22Rv1 (cell line): ENCODE data around the gene LY6G6C.
A peak's percentile ranks its signal among the peaks of the same experiment; 100 is the strongest.

Source experiments
- H3K27ac ChIP-seq: fragments of 450-650 bp; 2 replicates; pipeline ENCODE4 v1.5.1; 2017
- ZFX ChIP-seq: fragments of 450-650 bp; IDR thresholded peaks from 2 replicates; pipeline ENCODE4 v1.6.1; 2017; ENCODE audit warnings: antibody characterized with exemption, borderline replicate concordance
- TF ChIP-seq, protein P1 (sequence below): fragments of 450-650 bp; IDR thresholded peaks from 2 replicates; pipeline ENCODE4 v1.5.1; 2017; ENCODE audit warnings: mild to moderate bottlenecking

Gene LY6G6C, protein sequence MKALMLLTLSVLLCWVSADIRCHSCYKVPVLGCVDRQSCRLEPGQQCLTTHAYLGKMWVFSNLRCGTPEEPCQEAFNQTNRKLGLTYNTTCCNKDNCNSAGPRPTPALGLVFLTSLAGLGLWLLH

DNA sequence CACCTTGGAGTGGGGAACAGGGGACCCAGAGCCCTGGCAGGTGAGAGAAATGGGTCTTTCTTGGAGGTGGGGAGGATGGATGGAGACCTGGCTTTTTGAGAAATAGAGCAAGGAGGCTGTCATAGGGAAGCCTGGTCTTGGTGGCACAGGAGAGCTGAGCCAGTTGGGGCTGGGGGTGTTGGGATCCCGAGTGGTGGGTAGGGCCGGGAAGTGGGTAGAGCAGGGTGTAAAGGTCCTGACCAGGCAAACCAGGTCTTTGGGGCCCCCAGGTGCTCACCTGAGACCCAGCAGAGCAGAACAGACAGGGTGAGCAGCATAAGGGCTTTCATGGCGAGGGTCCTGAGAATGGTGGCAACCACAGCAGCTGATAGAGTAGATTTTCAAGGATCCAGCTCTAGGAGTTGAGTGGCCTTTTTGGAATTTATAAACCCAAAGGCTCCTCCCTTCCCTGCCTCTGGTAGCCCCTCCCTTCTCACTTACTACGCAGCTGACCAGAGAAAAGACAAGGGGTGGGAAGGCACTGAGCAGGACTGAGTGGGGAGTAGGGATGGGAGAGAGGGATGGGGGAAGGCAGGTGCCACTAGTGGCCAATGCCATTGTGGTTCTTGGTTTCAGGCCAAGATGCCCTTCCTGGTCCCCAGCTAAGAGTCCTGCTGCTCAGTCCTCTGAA, at the start of gene LY6G6C:
Gene LY6G6C, minus strand, starts transcription at position 396 of the 670 bp plus-strand sequence. Its CDS starts 67 bp downstream, at position 329.
- TF ChIP-seq ZFX, result no peak
- TF ChIP-seq, protein P1, sequence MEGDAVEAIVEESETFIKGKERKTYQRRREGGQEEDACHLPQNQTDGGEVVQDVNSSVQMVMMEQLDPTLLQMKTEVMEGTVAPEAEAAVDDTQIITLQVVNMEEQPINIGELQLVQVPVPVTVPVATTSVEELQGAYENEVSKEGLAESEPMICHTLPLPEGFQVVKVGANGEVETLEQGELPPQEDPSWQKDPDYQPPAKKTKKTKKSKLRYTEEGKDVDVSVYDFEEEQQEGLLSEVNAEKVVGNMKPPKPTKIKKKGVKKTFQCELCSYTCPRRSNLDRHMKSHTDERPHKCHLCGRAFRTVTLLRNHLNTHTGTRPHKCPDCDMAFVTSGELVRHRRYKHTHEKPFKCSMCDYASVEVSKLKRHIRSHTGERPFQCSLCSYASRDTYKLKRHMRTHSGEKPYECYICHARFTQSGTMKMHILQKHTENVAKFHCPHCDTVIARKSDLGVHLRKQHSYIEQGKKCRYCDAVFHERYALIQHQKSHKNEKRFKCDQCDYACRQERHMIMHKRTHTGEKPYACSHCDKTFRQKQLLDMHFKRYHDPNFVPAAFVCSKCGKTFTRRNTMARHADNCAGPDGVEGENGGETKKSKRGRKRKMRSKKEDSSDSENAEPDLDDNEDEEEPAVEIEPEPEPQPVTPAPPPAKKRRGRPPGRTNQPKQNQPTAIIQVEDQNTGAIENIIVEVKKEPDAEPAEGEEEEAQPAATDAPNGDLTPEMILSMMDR, result no peak
- H3K27ac ChIP-seq, result 0 out of 2 replicates have a peak within 1 kb of the TSS, but pooled peaks have one; percentile 12

DNA sequence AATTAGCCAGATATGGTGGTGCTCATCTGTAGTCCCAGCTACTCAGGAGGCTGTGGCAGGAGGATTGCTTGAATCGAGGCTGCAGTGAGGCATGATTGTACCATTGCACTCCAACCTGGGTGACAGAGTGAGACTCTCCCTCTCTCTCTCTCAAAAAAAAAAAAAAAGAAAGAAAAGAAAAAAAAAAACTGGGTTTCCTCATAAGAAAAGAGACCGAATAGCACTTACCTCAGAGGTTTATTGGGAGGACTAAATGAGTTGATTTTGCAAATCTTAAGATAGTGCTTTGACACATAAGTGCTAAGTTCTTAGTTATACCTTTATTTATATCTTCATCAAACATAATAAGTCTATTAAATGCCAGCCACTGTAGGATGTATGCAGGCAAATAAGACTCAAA, 49.3 kb upstream of the LY6G6C start:
- no peak overlapping the region for H3K27ac ChIP-seq
- TF ChIP-seq, protein P1, result no peak
- TF ChIP-seq ZFX, result no peak

DNA sequence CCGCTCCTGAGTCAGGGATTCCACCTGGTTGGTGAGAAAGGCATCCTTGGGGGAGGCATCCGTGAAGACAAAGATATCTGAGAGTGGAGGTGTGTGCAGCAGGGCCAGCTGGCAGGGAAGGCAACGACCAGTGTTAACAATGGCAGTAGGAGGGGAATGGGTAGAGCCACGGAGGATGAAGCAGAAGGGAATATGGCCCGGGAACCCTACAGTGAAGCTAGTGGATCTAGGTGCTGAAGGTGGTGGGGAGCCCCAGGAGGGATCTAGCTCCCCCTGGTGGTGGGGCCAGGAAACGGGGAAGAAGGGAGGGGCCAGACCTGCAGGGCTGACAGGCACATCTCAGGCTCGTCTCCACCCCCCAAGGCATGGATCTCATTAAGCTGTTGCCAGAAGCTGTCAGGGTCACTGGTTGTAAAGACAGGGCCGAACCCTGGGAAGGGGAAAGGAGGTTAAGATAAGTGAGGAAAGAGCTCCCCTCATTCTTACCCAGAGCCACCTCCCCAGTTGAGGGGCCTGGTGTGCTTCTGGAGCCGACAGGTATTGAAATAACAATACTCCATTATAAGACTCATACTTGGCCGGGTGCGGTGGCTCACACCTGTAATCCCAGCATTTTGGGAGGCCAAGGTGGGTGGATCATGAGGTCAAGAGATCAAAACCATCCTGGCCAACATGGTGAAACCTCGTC, 48.3 kb upstream of the LY6G6C start:
- H3K27ac ChIP-seq, result no peak overlapping the region
- TF ChIP-seq, protein P1, result peak; percentile 93
- TF ChIP-seq ZFX, result no peak

DNA sequence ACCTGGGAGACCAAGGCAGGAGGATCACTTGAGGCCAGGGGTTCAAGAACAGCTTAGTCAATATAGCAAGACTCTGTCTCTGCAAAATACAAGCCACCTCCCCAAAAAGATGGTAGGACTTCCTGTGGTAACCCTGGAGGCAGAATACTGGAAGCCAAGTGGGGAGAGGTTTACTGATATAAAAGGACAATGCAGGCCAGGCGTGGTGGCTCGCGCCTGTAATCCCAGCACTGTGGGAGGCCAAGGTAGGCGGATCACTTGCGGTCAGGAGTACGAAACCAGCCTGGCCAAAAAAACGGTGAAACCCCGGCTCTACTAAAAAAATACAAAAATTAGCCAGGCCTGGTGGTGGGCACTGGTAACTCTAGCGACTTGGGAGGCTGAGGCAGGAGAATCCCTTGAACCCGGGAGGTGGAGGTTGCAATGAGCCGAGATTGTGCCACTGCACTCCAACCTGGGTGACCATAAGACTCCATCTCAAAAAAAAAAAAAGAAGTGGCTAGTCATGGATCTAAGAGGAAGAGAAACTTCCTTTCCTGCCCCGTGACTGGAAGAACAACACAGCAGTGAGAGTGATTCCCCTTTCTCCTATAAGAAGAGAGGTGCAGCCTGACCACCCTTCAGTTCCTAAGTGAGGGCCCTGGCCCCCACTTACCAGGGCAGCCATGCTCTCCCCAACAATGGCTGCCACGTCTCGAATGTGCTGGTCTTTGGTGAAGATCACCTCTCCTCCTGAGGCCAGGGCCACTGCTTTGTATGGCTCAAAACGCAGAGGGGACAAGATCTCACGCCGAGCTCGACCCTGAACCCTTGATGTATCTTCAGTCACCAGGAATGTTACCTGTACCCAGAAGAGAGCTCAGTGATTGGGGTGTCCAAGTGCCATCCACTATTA, 47.1 kb upstream of the LY6G6C start:
- TF ChIP-seq, protein P1, result no peak
- TF ChIP-seq ZFX, result no peak
- no peak overlapping the region for H3K27ac ChIP-seq

DNA sequence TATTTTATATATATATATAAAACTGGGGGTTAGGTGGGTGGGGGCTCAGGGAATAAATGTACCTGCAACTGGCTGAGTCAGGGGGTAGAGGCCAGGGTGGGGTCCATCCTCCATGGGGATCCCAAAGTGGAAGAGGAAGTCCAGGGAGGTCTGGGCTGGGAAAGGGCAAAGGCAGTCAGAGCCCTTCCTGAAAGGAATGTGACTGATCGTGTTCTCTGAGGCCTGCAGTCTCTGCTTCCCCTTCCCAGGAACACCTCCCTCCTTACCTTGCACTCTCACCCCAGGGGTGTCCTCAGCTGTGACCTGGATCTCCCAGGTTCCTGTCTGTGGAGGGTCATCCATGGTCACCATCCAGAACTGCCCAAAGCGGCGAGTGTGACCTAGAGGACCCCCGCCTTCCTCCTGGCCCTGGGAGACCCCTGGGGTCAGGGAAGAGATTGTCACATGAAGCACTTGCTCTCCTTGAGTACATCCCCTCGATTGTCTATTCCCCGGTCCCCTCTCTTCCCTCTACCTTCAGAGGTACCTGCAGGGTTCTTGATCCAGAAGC, 45.6 kb upstream of the LY6G6C start:
- no peak overlapping the region for H3K27ac ChIP-seq
- TF ChIP-seq, protein P1, result no peak
- TF ChIP-seq ZFX, result no peak

DNA sequence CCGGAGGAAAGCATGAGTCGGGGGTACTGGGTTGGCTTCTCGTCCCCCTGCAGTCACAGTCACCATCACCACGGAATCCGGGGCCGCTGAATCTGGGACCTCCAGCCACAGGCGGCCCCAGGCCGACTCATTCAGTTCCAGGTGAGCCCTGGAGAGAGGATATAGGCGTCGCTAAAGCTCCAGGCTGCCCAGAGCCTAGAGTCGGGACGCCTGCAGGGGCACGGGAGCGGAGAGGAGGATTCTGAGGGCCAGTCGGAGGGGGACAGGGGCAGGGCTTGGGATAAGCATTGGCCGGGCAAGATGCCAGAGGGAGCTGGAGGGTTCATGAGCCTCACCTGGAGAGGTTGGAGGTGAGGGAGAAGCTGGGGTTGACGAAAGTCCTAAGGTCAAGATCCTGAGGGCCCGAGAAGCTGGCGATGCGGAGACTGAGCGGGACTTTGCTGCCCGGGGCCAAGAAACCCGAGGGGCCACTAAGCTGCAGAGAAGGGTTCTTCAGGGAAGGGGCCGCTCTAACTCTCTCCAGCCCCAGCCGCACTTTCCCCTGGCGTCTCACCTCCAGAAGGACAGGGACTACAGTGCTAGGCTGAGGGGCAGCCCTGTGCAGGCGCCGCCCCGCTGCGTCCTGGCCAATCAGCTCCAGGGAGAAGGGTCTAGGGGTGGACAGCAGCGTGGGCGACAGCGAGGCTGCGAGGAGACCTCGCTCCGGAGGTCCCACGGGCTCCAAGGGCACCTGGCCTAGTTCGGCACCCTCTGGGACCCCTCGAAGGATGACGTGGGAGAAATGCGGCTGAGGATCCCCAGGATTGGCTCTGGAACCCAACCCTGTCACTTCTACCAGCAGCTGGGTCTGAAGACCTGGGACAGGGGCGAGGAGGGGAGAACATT, 44.6 kb upstream of the LY6G6C start:
- TF ChIP-seq, protein P1, result no peak
- no peak for TF ChIP-seq ZFX

More for the DNA sequence above, 44.6 kb upstream of the LY6G6C start:
- no peak overlapping the region for H3K27ac ChIP-seq
